ENCODE results near the gene CDCA7. TPM values are rescaled to one million over a fixed set of nuclear protein-coding genes. Genes with fewer than 3 reads are reported as not detected.
"Not testable (repeated sequence)": the region's sequence is repeated elsewhere in the genome, so short reads cannot be mapped to it uniquely, and the experiment has no call there.

Gene CDCA7
- total RNA-seq, 1 donor from 2014 or later = 5.6 TPM

DNA sequence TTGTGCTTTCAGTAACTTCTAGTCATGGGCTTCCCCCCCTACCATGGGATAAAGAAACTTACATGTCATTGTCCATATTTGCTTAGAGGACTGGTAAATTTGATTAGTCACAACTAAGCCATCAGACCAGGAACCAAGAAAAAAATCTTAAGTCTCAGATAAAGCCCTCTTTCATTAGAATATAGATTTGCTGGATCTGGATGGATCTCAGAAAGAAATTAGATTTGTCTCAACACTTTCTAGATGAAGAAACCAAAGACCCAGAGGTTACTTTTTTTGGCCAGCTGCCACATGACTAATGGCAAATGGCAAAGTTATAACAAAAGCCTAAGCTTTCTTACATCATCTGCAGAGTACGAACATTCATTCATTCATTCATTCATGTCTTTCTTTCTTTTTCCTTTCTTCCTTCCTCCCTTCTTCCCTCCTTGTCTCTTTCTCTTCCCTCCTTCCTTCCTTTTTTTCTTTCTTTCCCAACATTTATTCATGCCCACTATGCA lies 60.2 kb downstream of the CDCA7 start:
- Histone ChIP-seq H3K36me3 (ENCODE audit: control insufficient read depth, insufficient read depth, low read length) (no peaks in the 10 kb centered on the region), H3K27me3 (ENCODE audit: control insufficient read depth, insufficient read depth, low read length) (no peaks in the 10 kb centered on the region), H3K4me3 (ENCODE audit: low read depth, low read length) (no peak overlapping the region)
- peak; percentile 50 for DNase-seq (ENCODE audit: low read depth)
- TF ChIP-seq, protein P1, sequence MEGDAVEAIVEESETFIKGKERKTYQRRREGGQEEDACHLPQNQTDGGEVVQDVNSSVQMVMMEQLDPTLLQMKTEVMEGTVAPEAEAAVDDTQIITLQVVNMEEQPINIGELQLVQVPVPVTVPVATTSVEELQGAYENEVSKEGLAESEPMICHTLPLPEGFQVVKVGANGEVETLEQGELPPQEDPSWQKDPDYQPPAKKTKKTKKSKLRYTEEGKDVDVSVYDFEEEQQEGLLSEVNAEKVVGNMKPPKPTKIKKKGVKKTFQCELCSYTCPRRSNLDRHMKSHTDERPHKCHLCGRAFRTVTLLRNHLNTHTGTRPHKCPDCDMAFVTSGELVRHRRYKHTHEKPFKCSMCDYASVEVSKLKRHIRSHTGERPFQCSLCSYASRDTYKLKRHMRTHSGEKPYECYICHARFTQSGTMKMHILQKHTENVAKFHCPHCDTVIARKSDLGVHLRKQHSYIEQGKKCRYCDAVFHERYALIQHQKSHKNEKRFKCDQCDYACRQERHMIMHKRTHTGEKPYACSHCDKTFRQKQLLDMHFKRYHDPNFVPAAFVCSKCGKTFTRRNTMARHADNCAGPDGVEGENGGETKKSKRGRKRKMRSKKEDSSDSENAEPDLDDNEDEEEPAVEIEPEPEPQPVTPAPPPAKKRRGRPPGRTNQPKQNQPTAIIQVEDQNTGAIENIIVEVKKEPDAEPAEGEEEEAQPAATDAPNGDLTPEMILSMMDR (IDR thresholded peaks at IDR 0.05; ENCODE audit: insufficient read depth, low read length, poor library complexity, severe bottlenecking) = no peak

DNA sequence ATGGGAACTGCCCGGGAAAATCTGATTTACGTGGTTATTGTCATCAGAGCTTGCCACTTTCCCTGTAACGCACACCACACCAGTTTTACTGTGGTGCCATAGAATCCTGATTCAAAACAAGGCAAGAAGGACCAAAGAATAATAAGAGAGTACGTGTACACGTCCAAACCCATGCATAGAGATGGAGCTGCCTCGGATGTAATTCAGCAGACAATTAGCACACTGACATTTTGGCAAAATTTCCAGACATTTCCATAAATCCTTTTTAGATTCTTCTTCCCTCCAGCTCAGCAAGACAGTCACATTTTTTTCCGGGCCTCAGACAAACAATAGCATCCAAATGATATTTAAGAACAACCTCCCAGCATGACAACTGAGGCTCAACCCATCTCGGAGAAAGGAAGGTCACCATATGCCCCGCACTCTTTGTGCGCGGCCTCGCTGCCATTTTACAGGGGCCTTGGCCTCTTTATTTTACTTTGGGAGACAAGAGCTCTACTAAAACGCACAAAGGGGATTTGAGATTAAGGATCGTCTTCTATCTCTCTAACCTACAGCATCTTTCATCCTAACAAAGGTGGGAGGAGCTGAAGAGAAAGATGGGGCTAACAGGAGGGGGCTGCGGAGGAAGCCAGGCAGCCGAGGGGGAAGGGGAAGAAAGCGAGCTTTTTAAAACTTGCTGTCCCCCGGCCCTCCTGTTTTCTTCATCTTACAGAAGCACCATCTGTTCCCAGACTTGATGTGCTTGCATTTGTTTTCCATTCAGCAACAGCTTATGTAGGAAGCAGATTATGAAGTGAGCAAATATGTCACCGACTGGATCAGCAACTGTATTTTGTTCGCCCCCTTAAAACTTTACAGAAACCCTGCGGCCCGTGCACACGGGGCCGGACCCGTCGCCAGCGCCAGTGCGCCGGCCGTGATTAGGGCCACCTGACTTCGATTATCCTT lies 61.0 kb downstream of the CDCA7 start:
- DNase-seq (ENCODE audit: low read depth) = no peak
- no peak overlapping the region for H3K4me3 ChIP-seq (ENCODE audit: low read depth, low read length)
- TF ChIP-seq, protein P1 (IDR thresholded peaks at IDR 0.05; ENCODE audit: insufficient read depth, low read length, poor library complexity, severe bottlenecking) = no peak
- H3K27me3 ChIP-seq (ENCODE audit: control insufficient read depth, insufficient read depth, low read length) = no peaks in the 10 kb centered on the region
- H3K36me3 ChIP-seq (ENCODE audit: control insufficient read depth, insufficient read depth, low read length) = no peaks in the 10 kb centered on the region

DNA sequence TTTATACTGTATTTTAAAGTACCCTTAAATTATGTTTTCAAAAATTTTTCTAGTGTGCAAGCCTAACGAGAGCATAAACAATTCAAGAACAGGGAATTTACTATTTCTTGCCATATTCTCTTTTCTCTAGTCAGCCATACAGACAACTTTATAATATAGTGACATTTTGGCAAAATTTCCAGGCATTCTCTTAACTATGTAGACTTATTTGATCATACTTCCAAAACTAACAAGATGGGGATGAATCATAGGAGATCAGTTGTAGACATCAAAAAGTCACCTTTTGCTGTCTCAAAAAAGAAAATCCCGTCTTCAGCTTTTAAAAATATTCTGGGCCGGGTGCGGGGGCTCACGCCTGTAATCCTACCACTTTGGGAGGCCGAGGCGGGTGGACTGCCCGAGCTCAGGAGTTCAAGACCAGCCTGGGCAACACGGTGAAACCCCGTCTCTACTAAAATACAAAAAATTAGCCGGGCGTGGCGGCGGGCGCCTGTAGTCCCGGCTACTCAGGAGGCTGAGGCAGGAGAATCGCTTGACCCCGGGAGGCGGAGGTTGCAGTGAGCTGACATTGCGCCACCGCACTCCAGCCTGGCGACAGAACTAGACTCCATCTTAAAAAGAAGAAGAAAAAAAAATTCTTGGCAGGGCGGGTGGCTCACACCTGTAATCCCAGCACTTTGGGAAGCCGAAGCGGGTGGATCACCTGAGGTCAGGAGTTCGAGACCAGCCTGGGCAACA lies 61.9 kb downstream of the CDCA7 start:
- DNase-seq (ENCODE audit: low read depth); H3K27me3 ChIP-seq (ENCODE audit: control insufficient read depth, insufficient read depth, low read length); H3K4me3 ChIP-seq (ENCODE audit: low read depth, low read length); H3K36me3 ChIP-seq (ENCODE audit: control insufficient read depth, insufficient read depth, low read length): not testable (repeated sequence)

DNA sequence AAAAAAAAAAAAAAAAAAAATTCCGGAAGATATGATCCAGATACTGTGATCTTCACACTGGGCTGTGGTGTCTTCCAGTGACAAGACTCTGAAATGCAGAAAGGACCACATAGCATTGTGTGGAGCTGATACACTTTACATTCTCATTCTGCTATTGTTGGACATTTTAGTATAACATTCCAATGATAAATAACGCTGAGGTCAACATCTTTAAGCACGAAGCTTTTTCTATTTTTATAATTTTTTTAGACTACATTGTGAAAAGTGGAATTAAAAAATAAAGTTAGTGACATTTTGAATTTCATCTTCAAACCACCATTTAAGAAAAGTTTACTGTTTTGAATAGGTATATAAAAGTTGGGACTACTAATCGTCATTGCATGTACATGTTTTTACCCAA lies 62.7 kb downstream of the CDCA7 start:
- DNase-seq (ENCODE audit: low read depth) = no peak
- Histone ChIP-seq H3K4me3 (ENCODE audit: low read depth, low read length) (no peak overlapping the region), H3K27me3 (ENCODE audit: control insufficient read depth, insufficient read depth, low read length) (no peaks in the 10 kb centered on the region), H3K36me3 (ENCODE audit: control insufficient read depth, insufficient read depth, low read length) (no peaks in the 10 kb centered on the region)
- TF ChIP-seq, protein P1 (IDR thresholded peaks at IDR 0.05; ENCODE audit: insufficient read depth, low read length, poor library complexity, severe bottlenecking) = no peak

DNA sequence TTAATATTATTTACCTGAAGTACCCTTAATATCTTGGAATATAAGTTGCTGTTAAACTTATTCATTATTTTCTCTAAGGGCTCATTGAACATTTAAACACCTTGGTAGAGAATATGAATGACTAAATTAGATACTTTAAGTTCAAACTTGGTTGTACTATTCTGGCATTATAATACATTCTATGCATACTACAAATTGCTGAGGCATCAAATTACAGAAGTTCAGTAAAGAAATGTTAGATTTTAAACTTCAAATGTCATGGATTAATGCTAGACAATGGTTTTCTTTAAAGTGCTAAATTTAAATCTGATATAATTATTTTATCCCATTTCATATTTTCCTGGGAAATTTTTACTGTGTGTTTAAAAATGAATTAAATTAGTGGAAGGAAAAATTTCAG lies 63.1 kb downstream of the CDCA7 start:
- TF ChIP-seq, protein P1 (IDR thresholded peaks at IDR 0.05; ENCODE audit: insufficient read depth, low read length, poor library complexity, severe bottlenecking) = no peak
- no peak for DNase-seq (ENCODE audit: low read depth)
- H3K36me3 ChIP-seq (ENCODE audit: control insufficient read depth, insufficient read depth, low read length) = no peaks in the 10 kb centered on the region

More for the DNA sequence above, 63.1 kb downstream of the CDCA7 start:
- H3K27me3 ChIP-seq (ENCODE audit: control insufficient read depth, insufficient read depth, low read length) = no peaks in the 10 kb centered on the region
- H3K4me3 ChIP-seq (ENCODE audit: low read depth, low read length) = no peak overlapping the region
